ENCODE data around the gene UBE2I.

UBE2I gene

GRCh38 chr16:1330931-1331711 lies 21.7 kb downstream of the UBE2I start:
- DNase-seq = no peak

- peak; percentile 70 for DNase-seq
Observed at GRCh38 chr16:1331712-1332617, 22.5 kb downstream of the UBE2I start.

GRCh38 chr16:1332618-1333148 lies 23.2 kb downstream of the UBE2I start:
- no peak for DNase-seq

DNA sequence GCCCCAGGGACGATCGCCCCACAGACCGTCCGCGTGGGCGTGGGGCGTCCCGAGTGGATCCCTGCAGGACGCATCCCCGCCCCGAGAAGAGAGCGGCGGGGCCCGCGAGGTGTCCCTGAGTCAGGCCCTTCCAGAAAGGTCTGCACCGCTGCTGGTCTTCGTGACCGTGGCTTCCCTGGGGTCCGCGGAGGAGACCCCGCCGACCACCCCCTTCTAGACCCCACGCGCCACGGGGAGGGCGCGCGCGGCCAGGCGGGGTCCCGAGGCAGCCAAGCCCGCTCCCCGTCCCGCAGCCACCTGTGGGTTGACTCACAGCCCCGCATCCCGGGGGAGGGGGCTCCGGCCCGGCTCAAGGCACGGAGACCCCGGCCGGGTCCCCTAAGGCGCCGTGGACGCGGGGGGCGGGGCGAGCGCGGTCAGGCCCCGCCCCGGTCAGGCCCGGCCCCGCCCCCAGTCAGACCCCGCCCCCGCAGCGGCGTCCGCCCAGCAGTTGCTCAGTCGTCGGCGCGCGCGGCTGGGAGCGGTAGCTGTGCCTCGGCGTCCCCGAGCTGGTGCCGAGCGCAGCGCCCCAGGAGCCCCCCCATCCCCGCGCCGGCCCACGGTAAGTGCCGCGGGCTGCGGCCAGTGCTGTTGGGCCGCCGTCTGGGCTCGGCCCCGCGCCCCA lies 23.8 kb downstream of the UBE2I start, which contains the start of gene BAIAP3:
BAIAP3 (plus strand) TSS at position 497 of the 664 bp plus-strand sequence. CDS start 4,905 bp downstream, outside the sequence.
- DNase-seq = no peak

GRCh38 chr16:1333854-1334700 lies 24.6 kb downstream of the UBE2I start:
- no peak for DNase-seq

GRCh38 chr16:1334739-1335138 lies 25.3 kb downstream of the UBE2I start:
- no peak for DNase-seq

GRCh38 chr16:1335211-1335971 lies 26.0 kb downstream of the UBE2I start:
- no peak for DNase-seq

DNA sequence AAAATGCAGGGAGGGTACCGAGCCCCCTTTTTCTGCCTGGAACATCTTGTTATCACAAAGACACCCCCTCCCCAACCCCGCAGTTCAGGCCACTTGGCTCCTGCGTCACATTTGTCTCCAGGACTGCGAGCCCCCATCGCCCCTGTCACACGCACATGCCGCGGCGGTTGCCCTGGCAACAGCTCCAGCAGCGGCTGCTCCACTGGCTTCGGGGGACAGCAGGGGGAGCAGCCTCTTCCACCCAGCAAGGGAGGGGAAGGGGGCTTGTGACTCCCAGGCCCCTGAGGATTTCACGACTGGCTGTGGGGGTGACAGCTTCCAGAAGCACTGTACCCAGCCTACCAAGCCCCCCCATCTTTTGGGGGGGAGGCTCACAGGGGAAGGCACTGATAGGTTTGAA lies 26.6 kb downstream of the UBE2I start:
- no peak for DNase-seq

GRCh38 chr16:1336619-1337018 lies 27.2 kb downstream of the UBE2I start:
- no peak for DNase-seq

GRCh38 chr16:1337486-1337885 lies 28.1 kb downstream of the UBE2I start:
- no peak for DNase-seq

- no peak for DNase-seq
Observed at GRCh38 chr16:1338119-1338730, 28.8 kb downstream of the UBE2I start.

GRCh38 chr16:1338855-1339675 lies 29.6 kb downstream of the UBE2I start:
- DNase-seq = no peak

GRCh38 chr16:1340730-1341494 lies 31.5 kb downstream of the UBE2I start:
- DNase-seq = no peak

DNA sequence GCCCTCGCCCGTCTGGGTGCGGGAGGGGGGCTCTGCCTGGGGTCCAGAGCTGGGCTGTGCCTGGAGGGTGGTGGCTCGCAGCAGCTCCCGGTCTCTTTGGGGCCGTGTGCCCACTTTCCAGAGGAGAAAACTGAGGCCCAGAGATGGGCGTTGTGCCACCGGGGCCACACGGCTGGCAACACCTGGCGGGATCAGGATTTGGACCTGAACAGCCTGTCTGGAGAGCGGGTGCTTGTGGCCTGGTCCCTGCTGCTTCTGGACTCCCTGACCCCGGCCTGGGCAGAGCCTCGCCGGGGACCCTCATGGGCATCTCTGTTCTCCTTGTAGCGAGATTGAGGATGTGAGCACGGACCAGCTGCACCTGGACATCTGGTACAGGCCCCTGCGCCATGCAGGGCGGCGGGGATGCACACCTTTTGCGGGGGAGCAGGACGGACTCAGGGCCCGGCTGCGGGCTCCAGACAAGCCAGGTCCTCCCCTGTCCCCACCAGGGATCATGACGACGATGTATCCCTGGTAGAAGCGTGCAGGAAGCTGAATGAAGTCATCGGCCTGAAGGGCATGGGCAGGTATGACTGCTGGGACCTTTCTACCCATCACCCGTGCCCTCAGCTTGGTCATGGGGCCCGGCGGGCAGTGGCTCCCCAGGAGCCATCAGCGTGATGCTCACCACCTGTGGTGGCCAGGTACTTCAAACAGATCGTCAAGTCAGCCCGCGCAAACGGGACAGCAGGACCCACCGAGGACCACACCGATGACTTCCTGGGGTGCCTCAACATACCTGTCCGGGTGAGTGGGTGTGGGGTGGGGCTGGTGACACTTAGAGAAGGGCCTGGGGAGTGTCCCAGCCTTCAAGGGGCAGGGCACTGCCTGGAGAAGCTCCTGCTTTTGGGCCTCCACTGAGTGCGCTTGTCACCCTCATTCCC lies 32.3 kb downstream of the UBE2I start:
- no peak for DNase-seq

- peak; percentile 98 for DNase-seq
Observed at GRCh38 chr16:1342526-1343427, 33.3 kb downstream of the UBE2I start.

GRCh38 chr16:1343428-1344242 lies 34.2 kb downstream of the UBE2I start:
- DNase-seq = no peak
